Activated effector memory CD4-positive, alpha-beta T cell treated with anti-CD3 and anti-CD28 coated beads, Interleukin-2, amount 50 U/mL, for 16 hours (primary cell): ENCODE measurements around the gene EPS8.

Source experiments
- DNase-seq: peaks from one replicate; pipeline ENCODE4 v3.0.0-alpha.2; 2020

The EPS8 gene

GRCh38 chr12:15712823-15713660, 76.1 kb downstream of the EPS8 start:
- DNase-seq: no peak

- DNase-seq: no peak
Measured at GRCh38 chr12:15712160-15712559, 77.0 kb downstream of the EPS8 start.

- no peak for DNase-seq
Measured at GRCh38 chr12:15710860-15711510, 78.2 kb downstream of the EPS8 start.

GRCh38 chr12:15709551-15709950, 79.6 kb downstream of the EPS8 start:
- DNase-seq: no peak

- no peak for DNase-seq
Measured at GRCh38 chr12:15708396-15709076, 80.7 kb downstream of the EPS8 start.

GRCh38 chr12:15707516-15708199, 81.5 kb downstream of the EPS8 start:
- no peak for DNase-seq

- no peak for DNase-seq
Measured at GRCh38 chr12:15706010-15706676, 83.0 kb downstream of the EPS8 start.

- DNase-seq: no peak
Measured at GRCh38 chr12:15705606-15706005, 83.6 kb downstream of the EPS8 start.

GRCh38 chr12:15702276-15702675, 86.9 kb downstream of the EPS8 start:
- no peak for DNase-seq

GRCh38 chr12:15701631-15702156, 87.5 kb downstream of the EPS8 start:
- DNase-seq: no peak

GRCh38 chr12:15701206-15701605, 88.0 kb downstream of the EPS8 start:
- DNase-seq: no peak

GRCh38 chr12:15700595-15700994, 88.6 kb downstream of the EPS8 start:
- no peak for DNase-seq

GRCh38 chr12:15699886-15700285, 89.3 kb downstream of the EPS8 start:
- DNase-seq: no peak

- no peak for DNase-seq
Measured at GRCh38 chr12:15698377-15698871, 90.8 kb downstream of the EPS8 start.

- DNase-seq: no peak
Measured at GRCh38 chr12:15697201-15697600, 92.0 kb downstream of the EPS8 start.

GRCh38 chr12:15693228-15693911, 95.8 kb downstream of the EPS8 start:
- DNase-seq: no peak

GRCh38 chr12:15691388-15691787, 97.8 kb downstream of the EPS8 start:
- DNase-seq: no peak

GRCh38 chr12:15690320-15690719, 98.9 kb downstream of the EPS8 start:
- DNase-seq: no peak

GRCh38 chr12:15689751-15690191, 99.4 kb downstream of the EPS8 start:
- no peak for DNase-seq

GRCh38 chr12:15688838-15689625, 100.2 kb downstream of the EPS8 start:
- DNase-seq: no peak
